ENCODE data around the gene CLASP1. TPM values are rescaled to one million over a fixed set of nuclear protein-coding genes. Genes with fewer than 3 reads are reported as not detected.
A peak's percentile ranks its signal among the peaks of the same experiment; 100 is the strongest.
"Not testable (repeated sequence)": the region's sequence is repeated elsewhere in the genome, so short reads cannot be mapped to it uniquely, and the experiment has no call there.

CLASP1 gene
- total RNA-seq, 6 experiments from 2014 or later = 19.7 to 32.4 (median 24.1) TPM

DNA sequence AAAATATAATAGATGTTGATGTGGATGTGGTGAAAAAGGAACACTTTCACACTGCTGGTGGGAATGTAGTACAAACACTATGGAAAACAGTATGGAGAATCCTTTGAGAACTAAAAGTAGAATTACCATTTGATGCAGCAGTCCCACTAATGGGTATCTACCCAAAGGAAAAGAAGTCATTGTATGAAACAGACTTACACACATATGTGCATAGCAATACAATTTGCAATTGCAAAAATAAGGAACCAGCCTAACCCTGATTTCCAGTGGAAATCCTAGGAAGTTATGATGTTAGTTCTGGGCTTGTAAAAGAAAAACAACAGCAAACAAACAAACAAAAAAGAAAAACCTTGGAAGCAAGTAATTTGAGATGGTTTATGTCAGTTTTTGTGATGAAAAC is 28.6 kb upstream of the CLASP1 start:
- H3K4me1 ChIP-seq = no peaks in the 10 kb centered on the region
- H3K27me3 ChIP-seq = no peaks in the 10 kb centered on the region
- ATAC-seq (no peak), DNase-seq (no peak)
- no peak overlapping the region for H3K27ac ChIP-seq
- TF ChIP-seq, protein P1, sequence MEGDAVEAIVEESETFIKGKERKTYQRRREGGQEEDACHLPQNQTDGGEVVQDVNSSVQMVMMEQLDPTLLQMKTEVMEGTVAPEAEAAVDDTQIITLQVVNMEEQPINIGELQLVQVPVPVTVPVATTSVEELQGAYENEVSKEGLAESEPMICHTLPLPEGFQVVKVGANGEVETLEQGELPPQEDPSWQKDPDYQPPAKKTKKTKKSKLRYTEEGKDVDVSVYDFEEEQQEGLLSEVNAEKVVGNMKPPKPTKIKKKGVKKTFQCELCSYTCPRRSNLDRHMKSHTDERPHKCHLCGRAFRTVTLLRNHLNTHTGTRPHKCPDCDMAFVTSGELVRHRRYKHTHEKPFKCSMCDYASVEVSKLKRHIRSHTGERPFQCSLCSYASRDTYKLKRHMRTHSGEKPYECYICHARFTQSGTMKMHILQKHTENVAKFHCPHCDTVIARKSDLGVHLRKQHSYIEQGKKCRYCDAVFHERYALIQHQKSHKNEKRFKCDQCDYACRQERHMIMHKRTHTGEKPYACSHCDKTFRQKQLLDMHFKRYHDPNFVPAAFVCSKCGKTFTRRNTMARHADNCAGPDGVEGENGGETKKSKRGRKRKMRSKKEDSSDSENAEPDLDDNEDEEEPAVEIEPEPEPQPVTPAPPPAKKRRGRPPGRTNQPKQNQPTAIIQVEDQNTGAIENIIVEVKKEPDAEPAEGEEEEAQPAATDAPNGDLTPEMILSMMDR (IDR thresholded peaks at IDR 0.05) = no peak
- no peak for TF ChIP-seq POLR2A (IDR thresholded peaks at IDR 0.05)
- H3K4me3 ChIP-seq = no peak overlapping the region
- H3K36me3 ChIP-seq = no peaks in the 10 kb centered on the region
- intact Hi-C loops (cut with DNase I) = no loop called here
- H3K9me3 ChIP-seq = peaks cover 0 to 8% (median 4%) of the 10 kb centered on the region in 4 donors

DNA sequence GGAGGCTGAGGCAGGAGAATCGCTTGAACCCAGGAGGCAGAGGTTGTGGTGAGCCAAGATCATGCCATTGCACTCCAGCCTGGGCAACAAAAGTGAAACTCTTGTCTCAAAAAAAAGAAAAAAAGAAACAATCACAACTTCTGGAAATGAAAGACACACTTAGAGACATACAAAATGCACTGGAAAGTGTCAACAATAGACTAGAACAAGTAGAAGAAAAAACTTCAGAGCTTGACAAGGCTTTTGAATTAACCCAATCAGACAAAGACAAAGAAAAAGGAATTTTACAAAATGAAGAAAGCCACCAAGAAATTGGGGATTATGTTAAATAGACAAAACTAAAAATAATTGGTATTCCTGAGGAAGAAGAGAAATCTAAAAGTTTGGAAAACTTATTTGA is 22.4 kb upstream of the CLASP1 start:
- intact Hi-C loops (cut with DNase I); H3K36me3 ChIP-seq; H3K4me3 ChIP-seq; H3K27ac ChIP-seq; H3K4me1 ChIP-seq; DNase-seq; H3K9me3 ChIP-seq; H3K27me3 ChIP-seq; ATAC-seq: not testable (repeated sequence)
- 100% methylated on average over 1 of the region's 1 CpG for WGBS (ENCODE audit: insufficient coverage, low coverage, low lambda C conversion rate, missing lambda C conversion rate)

DNA sequence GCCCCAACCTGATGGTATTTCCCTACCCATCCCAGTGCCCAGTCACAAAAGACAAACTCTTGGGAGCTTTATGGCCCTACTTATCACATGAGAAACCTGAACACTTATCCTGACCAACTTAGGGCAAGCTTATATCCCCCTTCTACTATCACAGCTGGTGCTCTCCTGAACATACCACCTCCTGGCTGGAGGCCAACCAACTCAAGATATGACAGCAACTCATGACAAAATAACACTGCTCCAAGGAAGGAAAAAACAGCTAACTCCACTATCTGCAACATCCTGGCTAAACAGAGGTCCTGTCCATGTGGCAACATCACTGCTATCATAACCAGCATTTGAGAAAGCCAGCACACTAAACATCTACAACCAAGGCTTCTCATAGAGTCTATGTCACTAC is 20.9 kb upstream of the CLASP1 start:
- DNase-seq = no peak
- Histone ChIP-seq H3K36me3 (no peaks in the 10 kb centered on the region), H3K4me1 (no peaks in the 10 kb centered on the region), H3K27ac (no peak overlapping the region), H3K9me3 (no peaks in the 10 kb centered on the region), H3K4me3 (no peak overlapping the region), H3K27me3 (no peaks in the 10 kb centered on the region)
- intact Hi-C loops (cut with DNase I) = no loop called here
- TF ChIP-seq, protein P1 (IDR thresholded peaks at IDR 0.05) = no peak
- TF ChIP-seq POLR2A (IDR thresholded peaks at IDR 0.05) = no peak
- no peak for ATAC-seq

DNA sequence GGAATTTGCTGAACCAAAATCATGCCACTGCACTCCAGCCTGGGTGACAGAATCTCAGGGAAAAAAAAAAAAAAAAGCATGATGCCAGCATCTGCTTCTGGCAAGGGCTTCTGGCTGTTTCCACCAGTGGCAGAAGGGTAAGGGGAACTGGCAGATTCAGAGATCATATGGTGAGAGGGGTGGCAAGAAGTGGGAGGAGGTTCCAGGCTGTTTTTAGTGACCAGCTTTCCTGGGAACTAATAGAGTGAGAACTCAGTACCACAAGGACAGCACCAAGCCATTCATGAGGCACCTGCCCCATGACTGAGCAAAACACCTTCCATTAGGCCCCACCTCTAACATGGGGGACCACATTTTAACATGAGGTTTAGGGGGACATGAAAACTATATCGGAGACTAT is 18.4 kb upstream of the CLASP1 start:
- Histone ChIP-seq H3K4me1 (no peaks in the 10 kb centered on the region), H3K27me3 (no peaks in the 10 kb centered on the region), H3K36me3 (no peaks in the 10 kb centered on the region), H3K4me3 (no peak overlapping the region), H3K27ac (no peak overlapping the region), H3K9me3 (no peaks in the 10 kb centered on the region)
- DNase-seq (no peak), ATAC-seq (no peak)
- intact Hi-C loops (cut with DNase I) = no loop called here
- WGBS (ENCODE audit: insufficient coverage, low coverage, low lambda C conversion rate, missing lambda C conversion rate) = 100% methylated on average over 1 of the region's 1 CpG
- TF ChIP-seq, protein P1 (IDR thresholded peaks at IDR 0.05) = no peak
- TF ChIP-seq POLR2A (IDR thresholded peaks at IDR 0.05) = no peak

DNA sequence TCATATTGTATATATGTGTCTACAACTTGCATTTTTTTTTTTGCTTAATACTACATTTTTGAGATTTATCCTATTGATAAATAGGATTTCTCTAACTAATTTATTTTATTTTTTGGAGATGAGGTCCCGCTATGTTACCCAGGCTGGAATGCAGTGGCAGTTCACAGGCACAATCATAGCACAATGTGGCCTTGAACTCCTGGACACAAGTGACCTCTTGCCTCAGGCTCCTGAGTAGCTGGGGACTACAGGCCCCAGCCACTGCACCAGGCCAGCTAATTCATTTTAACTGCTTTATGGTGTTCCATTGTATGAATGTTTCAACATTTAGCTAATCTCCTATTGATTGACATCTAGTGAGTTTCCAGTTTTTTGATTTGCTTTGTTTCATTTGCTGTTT is 16.8 kb upstream of the CLASP1 start:
- Histone ChIP-seq H3K27ac (no peak overlapping the region), H3K27me3 (no peaks in the 10 kb centered on the region), H3K4me1 (no peaks in the 10 kb centered on the region), H3K36me3 (no peaks in the 10 kb centered on the region), H3K4me3 (no peak overlapping the region), H3K9me3 (no peaks in the 10 kb centered on the region)
- ATAC-seq (peak in 2 of 4 donors; percentile 37 to 40), DNase-seq (no peak)
- intact Hi-C loops (cut with DNase I) = no loop called here
- WGBS (ENCODE audit: insufficient coverage, low coverage, low lambda C conversion rate, missing lambda C conversion rate) = 67% methylated on average over 1 of the region's 1 CpG
- no peak for TF ChIP-seq POLR2A (IDR thresholded peaks at IDR 0.05)
- TF ChIP-seq, protein P1 (IDR thresholded peaks at IDR 0.05) = no peak
